Peyer's patch (tissue), 4 donors: Measurements from ENCODE around the gene ORC4.

Experiments used
- POLR2A ChIP-seq, 2 donors: fragments of 450-650 bp; IDR thresholded peaks; one replicate each; pipeline ENCODE4 v1.5.1; 2017; ENCODE audit warnings: antibody characterized with exemption in 2 of 2, mild to moderate bottlenecking in 2 of 2, moderate library complexity in 2 of 2
- TF ChIP-seq, protein P1 (sequence below), 6 experiments: fragments of 450-650 bp in 4 of 6; fragments of 200-600 bp in 2 of 6; sonication (generic) in 1 of 6; IDR thresholded peaks; one replicate each; pipeline ENCODE4 v1.5.1; 2017 to 2019; ENCODE audit warnings: antibody characterized with exemption in 6 of 6, mild to moderate bottlenecking in 3 of 6, moderate library complexity in 1 of 6

DNA sequence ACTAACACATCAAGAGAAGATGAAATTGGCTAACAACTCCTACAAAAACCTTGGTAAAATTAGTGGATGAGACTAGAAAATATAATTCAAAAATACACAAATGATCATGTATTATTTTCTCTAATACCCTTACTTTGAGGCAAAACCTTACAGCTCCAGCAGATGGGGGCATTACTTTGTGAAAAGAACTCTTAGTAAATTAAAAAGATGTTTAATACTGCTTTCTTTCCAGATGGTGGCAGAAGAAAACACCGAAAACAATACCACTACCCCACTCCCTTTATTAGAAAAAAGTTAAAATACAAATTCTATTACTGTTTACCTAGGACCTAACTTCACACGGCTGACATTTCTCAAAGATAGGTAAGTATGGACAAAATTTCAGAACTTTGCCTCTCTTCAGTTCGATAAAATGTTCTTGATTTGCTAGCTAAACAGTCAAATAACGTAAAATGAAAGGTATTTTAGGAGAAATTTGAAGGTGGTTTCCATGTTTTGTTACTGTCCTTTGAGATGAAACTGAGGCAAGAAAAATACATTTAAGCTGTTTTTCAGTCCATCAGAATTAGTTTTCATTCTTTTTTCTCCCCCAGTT lies 30.6 kb downstream of the ORC4 start:
- TF ChIP-seq, protein P1, sequence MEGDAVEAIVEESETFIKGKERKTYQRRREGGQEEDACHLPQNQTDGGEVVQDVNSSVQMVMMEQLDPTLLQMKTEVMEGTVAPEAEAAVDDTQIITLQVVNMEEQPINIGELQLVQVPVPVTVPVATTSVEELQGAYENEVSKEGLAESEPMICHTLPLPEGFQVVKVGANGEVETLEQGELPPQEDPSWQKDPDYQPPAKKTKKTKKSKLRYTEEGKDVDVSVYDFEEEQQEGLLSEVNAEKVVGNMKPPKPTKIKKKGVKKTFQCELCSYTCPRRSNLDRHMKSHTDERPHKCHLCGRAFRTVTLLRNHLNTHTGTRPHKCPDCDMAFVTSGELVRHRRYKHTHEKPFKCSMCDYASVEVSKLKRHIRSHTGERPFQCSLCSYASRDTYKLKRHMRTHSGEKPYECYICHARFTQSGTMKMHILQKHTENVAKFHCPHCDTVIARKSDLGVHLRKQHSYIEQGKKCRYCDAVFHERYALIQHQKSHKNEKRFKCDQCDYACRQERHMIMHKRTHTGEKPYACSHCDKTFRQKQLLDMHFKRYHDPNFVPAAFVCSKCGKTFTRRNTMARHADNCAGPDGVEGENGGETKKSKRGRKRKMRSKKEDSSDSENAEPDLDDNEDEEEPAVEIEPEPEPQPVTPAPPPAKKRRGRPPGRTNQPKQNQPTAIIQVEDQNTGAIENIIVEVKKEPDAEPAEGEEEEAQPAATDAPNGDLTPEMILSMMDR (IDR thresholded peaks at IDR 0.05), result peak; percentile 34 to 57 (median 50)
- no peak for TF ChIP-seq POLR2A (IDR thresholded peaks at IDR 0.05)
